Retinal pigment epithelial cell (primary cell): ENCODE results near the gene ZDHHC12.
"Not testable (repeated sequence)": the region's sequence is repeated elsewhere in the genome, so short reads cannot be mapped to it uniquely, and the experiment has no call there.

Experiments used
- DNase-seq: peaks from one replicate; pipeline ENCODE4 v3.0.0-alpha.2; 2010; ENCODE audit warnings: low read depth
- H3K4me3 ChIP-seq: 2 replicates; pipeline ENCODE4 v1.5.1; 2011; ENCODE audit warnings: mild to moderate bottlenecking, low read length, control low read depth, moderate library complexity
- TF ChIP-seq, protein P1 (sequence below): conservative IDR thresholded peaks from 2 replicates; pipeline ENCODE4 v1.5.1; 2011; ENCODE audit warnings: low read depth, low read length, control low read depth, inconsistent platforms

ZDHHC12 gene

DNA sequence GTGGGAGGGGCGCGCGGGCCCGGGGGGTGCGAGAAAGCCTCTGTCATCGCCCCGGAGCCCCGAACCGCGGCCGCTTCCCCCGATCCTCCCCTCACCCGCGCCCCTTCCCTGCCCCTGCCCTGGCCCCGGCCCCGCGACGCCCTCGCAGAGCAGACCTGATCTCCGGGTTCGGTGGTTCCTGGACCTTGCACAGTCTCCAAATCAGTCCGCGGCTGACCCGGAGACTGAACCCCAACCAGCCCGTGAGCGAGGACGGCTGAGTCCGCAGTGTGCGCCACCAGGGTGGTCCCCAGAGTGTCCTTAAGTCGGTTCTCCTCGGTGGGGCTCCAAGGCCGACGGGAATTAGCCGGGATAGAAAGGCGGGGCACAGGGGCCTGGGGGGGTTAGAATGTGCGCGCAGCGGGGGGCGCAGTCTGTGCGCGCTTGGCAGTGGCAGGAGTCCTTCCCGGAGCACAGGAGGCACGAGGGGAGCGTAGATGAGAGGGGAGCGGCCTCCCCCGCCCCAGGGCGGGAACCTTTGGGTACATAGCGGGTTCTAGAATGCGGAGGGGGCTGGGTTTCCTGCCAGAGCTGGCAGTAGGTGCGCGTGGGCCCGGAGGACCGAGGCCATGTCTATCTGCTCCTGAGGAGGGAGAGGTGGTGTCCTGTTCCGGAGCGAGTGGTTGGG is 20.8 kb downstream of the ZDHHC12 start:
- peak overlapping the region; percentile 71 for H3K4me3 ChIP-seq
- TF ChIP-seq, protein P1, sequence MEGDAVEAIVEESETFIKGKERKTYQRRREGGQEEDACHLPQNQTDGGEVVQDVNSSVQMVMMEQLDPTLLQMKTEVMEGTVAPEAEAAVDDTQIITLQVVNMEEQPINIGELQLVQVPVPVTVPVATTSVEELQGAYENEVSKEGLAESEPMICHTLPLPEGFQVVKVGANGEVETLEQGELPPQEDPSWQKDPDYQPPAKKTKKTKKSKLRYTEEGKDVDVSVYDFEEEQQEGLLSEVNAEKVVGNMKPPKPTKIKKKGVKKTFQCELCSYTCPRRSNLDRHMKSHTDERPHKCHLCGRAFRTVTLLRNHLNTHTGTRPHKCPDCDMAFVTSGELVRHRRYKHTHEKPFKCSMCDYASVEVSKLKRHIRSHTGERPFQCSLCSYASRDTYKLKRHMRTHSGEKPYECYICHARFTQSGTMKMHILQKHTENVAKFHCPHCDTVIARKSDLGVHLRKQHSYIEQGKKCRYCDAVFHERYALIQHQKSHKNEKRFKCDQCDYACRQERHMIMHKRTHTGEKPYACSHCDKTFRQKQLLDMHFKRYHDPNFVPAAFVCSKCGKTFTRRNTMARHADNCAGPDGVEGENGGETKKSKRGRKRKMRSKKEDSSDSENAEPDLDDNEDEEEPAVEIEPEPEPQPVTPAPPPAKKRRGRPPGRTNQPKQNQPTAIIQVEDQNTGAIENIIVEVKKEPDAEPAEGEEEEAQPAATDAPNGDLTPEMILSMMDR = no peak
- DNase-seq = no peak

DNA sequence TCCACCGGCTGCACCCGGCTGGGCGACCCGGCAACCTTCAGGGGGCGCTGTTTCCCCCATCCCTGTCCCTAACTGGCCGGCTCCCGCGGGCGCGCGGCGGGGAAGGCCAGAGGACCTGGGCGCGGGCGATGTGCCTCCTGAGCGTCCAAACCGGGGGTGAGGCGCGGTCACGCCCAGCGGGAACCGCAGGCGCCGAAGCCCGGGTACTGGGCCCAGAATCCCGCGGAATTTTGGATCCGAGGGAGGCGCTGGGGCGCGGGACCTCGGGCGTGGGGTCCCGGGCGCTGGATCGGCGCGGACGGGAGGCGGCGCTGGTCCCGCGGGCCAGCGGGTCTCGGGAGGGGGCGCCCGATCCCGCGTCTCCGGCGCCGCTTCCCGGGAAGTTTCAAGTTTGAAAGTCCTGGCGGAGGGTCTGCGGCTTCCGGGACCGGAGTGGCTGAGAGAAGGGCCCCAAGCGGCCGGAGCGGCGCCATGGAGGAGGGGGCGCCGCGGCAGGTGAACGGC is 21.4 kb downstream of the ZDHHC12 start, which contains the start of gene PKN3:
PKN3 (plus strand) TSS at position 59 of the 504 bp plus-strand sequence; CDS start at position 472, 413 bp downstream.
- no peak for DNase-seq
- peak within 1 kb of the TSS; percentile 71 for H3K4me3 ChIP-seq
- TF ChIP-seq, protein P1 = peak; percentile 78

DNA sequence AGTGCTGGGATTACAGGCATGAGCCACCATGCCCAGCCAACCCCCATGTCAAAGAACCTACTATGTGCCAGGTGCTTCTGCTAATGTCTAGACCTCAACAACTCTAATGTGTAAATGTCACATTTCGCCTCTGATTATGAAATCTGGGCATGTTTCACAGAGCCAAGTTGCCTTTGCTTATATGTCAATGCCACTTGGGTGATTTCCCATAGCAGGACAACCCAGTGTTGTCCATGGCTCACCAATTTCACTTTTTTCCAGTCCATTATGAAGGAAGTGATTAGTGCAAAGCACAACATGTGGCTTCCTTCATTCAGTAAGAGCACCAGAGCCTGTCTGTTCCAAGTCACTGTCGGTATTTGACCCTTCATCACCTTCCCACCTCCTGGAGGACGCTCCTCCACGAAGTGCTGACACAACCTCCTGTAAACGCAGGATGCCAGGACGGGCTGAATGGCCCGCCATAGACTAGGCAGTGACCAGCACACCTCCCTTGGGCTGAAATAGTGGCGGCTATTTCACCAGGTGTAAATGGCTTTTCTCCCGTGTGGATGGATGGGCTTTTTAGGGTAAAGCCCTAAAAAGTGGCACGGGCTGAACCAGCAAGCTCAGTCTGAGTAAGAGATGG is 22.6 kb downstream of the ZDHHC12 start:
- DNase-seq = no peak
- TF ChIP-seq, protein P1 = no peak
- no peak overlapping the region for H3K4me3 ChIP-seq

DNA sequence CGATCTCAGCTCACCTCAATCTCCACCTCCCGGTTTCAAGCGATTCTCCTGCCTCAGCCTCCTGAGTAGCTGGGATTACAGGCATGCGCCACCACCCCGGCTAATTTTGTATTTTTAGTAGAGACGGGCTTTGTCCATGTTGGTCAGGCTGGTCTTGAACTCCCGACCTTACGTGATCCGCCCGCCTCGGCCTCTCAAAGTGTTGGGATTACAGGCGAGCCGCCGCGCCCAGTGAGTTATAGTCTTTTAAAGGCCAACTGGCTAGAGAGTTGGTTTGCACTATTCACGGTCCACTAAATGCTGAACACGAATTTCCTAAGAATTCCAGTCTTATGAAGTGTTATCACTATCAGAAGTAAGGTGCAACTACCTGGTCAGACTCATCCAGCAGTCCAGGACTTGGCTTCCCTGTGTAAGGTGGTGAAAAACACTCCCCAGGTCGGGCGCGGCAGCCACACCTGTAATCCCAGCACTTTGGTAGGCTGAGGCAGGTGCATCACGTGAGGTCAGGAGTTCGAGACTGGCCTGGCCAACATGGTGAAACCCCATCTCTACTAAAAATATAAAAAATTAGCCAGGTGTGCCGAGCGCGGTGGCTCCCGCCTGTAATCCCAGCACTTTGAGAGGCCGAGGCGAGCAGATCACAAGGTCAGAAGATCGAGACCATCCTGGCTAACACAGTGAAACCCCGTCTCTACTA is 24.7 kb downstream of the ZDHHC12 start:
- not testable (repeated sequence) for DNase-seq, H3K4me3 ChIP-seq

DNA sequence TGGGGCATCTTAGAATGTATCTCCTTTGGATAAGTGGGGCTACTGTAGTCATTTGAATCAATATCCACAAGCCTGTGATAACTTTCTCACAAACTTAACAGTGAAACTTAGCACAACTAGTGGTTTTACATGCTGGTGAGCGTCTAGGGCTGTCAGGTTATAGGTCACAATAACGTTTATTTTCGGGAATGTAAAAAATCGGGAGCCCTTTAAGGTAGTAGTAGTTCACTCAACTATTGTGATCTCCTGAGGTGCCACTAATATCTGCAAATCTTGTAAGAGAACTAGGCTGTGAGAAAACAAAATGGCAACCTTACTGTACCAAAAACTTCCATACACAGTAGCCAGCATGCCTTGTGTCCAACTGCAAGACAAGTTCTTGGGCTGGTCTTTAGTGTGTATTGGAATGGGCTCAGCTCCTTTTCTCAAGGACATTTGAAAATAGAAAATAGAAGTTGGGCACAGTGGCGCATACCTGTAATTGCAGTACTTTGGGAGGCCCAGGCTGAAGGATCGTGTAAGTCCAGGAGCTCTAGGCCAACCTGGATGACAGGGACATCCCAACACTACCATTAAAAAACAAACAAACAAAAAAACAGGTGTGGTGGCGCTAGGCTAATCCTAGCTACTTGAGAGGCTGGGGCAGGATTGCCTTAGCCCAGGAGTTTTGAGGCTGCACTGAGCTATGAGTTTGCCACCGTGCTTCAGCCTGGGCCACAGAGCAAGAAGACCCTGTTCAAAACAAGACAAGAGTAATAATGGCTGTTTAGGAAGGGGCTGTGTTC is 26.8 kb downstream of the ZDHHC12 start:
- no peak overlapping the region for H3K4me3 ChIP-seq
- DNase-seq = no peak
- TF ChIP-seq, protein P1 = no peak

DNA sequence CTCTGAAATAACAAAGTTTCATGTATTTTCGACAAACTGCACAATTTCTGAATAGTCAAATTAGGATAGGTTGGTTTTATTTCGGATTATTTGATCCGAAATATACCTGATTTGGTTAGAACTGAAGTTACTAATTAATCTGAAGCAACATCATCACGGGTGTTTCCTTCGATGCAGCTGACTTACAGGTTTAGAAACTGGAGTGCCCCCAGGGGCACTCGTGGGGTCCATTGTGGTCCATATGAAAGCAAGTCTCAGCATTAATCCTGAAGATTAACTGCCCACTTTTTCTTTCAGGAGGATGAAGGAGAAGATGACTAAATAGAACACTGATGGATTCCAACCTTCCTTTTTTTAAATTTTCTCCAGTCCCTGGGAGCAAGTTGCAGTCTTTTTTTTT is 29.6 kb downstream of the ZDHHC12 start:
- DNase-seq = no peak
- TF ChIP-seq, protein P1 = no peak
- H3K4me3 ChIP-seq = no peak overlapping the region

DNA sequence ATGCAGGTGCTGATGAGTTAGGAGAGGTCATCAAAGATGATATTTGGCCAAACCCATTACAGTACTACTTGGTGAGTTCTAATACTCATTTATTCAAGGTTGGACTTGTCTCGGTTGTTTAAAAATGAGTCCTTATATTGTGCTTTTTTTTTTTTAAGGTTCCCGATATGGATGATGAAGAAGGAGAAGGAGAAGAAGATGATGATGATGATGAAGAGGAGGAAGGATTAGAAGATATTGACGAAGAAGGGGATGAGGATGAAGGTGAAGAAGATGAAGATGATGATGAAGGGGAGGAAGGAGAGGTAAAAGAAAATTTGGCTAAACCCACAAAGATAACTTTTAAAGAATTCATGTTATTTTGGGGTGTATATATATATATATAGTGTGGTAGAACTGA is 30.2 kb downstream of the ZDHHC12 start:
- DNase-seq = not testable (repeated sequence)

More for the DNA sequence above, 30.2 kb downstream of the ZDHHC12 start:
- H3K4me3 ChIP-seq = not testable (repeated sequence)
